Middle frontal gyrus (tissue), 1 donor: ENCODE data around the gene C16orf82.
"Not testable (repeated sequence)": the region's sequence is repeated elsewhere in the genome, so short reads cannot be mapped to it uniquely, and the experiment has no call there.

Source experiments
- DNase-seq: peaks from one replicate; pipeline ENCODE4 v3.0.0-alpha.2; 2015; ENCODE audit warnings: low spot score; ENCODE audit errors: extremely low spot score

C16orf82 gene

DNA sequence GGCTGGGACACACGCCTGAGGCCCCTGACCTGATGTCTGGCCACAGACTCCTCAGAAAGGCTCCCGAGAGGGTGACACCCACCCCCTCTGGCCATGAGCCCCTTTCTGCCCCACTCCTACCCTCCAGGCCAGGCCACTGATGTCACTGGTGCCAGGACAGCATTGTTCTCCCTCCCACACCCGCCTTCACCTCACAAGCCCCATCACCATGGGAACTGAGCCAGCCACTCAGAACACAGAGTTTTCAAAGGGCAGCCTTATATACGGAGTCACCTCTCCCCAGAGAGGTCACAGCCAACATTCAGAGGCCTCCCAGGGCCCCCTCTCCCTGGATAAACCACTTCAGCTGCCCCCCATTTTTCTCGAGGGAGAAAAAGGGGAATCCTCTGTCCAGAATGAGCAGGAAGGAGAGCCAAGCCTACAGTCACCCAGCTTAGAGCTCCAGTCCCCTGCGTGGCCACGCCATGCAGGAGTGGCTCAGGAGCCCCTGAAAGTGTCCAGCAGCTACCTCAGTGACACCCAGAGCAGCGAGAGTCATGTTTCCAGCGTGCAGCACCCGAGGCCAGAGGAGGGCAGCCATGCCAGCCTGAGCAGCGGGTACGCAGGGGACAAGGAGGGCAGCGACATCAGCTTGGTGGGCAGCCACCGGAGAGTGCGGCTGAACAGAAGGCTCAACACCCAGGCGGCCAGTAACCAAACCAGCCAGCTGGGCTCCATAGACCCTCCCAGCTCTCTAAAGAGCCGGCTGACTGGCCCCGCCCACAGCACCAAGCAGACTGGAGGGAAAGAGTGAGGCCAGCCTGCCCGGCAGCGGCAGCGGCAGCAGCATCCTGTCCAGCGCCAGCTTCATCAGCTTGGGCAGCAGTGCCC lies at the start of gene C16orf82:
C16orf82 (plus strand) TSS at position 260 of the 870 bp plus-strand sequence.
- DNase-seq = no peak

DNA sequence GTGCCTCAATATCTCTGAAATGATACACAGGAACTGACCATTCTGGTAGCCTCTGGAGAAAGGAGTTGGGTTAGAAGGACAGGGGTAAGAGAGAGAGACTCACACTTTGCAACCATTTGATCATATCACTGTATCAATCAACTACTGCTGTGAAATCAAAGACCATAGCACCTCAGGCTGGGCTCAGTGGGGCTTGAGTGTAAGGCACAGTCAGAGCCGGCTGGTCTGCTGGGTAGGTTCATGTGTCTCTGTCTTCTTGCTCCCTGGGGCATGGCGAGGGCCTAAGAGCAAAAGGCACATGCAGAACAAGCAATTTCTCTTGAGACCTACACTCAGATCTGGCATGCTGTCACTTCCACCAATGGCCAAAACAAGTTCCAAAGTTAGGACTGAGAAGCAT lies 46.7 kb upstream of the C16orf82 start:
- DNase-seq = no peak

DNA sequence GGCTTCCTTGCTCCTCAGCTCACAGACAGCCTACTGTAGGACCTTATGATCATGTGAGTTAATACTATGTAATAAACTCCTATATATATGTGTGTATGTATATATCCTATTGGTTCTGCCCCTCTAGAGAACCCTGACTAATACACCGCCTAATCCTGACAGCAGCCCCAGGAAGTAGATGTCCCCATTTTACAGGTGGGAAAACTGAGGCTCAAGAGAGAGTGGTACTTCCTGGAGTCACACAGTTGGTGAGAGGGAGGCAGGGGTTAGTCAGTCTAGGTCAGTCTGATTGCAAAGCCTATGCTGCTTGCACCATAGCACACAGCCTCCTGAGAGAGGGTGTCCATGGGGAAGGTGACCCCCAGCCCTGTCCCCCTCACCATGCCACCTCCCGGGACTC lies 42.7 kb upstream of the C16orf82 start:
- DNase-seq = no peak

DNA sequence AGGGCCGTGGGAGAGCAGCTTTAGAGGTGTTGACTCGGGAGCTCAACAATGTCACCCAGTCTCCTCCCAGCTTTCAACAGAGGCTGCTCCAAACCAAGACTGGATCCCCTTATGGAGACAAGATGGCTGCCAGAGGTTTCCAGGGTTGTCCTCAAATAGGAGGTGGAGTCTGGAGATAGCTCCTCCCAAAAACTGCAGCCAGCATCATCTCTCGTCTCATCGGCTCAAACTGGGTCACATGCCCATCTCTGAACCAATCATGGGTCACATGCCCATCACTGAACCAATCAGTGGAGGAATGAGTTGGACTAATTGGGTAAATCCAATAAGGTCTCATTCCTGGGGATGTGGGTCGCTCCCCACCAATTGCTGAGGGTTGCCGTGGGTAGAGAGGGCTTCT lies 41.1 kb upstream of the C16orf82 start:
- DNase-seq = no peak

DNA sequence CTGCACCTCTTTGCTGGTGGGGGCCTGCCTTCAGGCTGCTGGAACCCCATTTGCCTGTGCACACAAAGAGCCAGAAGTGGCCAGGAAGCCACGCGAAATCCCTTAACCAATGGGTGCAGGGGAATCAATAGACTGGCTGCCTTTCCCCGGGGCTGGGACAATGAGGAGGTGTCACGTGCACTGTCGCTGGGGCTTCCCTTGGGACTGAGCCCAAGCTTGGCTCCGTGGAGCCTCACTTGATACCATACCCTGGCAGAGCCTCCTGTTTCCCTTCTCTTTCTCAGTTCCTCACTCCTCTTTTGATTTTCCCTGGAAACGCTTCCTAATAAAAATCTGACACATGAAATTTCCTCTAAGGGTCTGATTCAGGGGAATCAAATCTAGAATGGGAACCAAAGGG lies 38.8 kb upstream of the C16orf82 start:
- no peak for DNase-seq

DNA sequence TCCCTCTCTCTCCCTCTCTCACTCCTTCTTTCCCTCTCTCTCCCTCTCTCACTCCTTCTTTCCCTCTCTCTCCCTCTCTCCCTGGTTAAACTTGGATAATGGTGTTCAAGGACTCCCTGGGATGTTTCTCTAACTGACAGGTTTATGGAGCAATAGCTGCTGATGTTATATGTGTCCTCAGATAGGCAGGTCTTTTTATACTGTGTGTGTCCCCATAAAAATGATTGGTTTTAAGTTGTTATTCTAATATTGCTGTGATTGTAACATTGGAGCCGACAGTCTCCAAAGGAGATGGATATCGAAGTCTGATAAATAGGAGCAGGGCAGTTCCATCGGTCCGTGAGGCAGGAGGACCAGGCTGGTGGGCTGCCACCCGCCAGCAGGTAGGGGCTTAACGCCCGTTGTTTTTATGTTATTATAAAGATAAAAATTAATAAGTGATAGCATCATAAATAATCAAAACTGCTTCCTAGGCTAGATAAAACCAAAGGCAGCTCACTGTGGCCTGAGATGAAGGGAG lies 38.1 kb upstream of the C16orf82 start:
- no peak for DNase-seq

DNA sequence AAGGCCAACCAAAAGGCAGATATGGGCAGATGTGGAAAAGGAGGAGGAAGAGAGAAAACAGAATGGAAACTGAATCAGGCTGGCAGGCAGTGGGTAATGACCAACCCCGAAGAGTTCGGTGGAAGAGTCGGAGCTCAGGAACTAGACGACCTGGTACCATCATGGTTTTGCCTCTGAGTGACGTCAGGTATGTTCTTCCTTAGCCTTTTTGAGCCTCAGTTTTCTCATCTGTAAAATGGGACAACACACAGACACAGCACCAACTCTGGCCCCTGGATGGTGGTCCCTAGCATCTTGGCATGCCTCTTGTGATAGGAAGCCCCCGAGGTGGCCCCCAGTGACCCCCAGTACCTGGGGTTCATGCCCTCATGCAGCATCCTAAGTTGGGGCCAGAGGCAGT lies 37.2 kb upstream of the C16orf82 start:
- no peak for DNase-seq

DNA sequence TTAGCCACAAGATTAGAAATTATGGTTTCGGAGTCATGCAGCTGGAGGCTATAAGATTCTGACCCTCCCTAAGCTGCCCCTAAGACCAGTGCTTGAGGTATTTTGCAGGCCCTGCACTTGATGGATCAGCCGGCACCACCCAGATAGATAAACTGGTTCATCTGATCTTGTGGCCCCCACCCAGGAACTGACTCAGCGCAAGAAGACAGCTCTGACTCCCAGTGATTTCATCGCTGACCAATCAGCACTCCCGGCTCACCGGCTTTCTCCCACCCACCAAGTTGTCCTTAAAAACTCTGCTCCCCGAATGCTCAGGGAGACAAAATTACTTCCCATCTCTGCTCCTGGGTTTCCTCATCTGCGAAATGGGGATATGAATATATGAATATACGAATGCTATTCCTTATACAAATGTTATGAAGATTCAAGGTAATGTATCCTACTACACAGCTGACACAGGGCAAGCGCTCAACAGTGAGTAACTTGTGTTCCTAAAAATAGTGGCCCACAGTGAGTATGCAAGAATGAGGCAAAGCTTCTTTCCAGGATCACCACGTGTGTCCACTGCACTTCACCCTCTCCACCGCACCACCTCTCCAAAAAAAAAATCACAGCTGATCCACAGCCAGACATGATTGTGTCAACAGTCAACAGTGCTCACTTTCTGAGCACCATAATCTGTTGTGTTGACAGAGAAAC lies 33.3 kb upstream of the C16orf82 start:
- DNase-seq = no peak

DNA sequence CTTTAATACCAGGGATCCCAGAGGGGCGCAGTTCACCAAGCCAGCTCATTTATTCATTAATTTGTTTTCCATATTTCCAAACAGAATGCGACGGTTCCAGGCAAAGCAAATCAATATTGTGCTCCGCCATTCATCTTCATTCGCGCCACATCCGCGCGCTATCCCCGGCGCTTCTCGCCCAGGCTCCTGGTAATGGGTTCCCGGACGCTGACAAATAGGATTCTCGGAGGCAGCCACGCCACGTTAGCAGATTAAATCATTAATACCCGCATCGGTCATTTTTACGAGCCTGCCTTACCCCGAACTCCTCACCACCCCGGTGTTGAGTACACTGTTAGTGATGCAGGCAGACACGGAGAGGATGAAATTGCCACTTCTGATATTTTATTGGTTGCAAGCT lies 26.0 kb upstream of the C16orf82 start:
- no peak for DNase-seq

DNA sequence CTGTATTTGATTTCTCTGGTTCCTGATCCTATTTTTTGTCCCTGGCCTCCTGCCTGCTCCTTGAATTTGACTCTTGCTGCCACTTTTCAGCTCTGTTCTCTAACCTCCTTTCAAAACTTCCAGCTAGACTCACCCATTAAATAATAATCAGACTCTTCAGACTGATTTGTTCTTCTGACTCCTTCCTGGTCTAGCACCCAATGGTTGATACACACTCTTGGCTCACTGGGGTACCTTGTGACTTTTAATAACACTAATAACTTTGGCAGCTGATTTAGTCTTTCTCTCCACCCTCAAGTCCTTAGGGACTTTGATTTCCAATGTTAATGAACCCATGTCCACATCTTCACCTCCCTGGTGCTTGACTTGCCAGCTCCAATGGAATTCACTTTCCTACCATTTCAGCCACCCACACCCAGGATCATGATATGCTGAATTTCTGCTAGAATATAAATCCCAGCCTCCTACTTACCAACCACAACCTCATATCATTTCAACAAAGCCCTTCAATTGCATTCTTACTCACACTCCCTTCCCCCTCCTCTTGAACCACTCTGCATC lies 19.7 kb upstream of the C16orf82 start:
- no peak for DNase-seq

DNA sequence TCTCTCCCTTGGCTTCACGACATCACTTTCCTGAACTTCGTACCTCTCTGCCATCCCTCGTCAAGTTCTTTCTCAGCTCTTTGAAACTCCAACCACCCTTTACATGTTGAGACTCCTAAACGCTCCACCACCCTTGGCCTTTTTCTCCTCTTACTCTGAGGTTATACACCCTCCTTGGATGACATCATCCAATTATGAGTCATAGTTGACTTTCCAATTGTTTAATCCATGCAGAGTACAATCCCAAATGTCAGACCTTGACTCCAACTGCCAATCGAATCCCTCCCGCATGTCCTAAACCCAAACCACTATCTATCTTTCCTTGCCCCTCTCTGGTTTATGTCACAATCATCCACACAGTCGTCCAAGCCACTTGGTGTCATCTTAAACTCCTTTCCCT lies 18.4 kb upstream of the C16orf82 start:
- no peak for DNase-seq

DNA sequence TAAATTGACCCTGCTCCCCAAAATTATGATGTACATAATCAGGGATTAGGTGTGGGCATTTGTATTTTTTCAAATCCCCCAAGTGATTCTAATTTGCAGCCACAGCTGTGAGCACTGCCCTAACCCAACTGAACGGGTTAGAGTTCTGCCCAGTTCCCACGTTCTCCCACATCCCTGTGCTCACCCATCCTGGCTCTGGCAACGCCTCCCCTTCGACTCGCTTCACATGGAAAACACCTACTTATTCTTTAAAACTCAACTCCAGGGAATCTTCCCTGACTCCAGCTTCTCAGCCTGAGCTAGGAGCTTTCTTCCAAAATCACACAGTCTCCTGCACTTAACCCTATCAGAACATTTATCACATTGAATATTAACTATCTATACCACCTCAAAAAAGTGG lies 17.6 kb upstream of the C16orf82 start:
- no peak for DNase-seq

DNA sequence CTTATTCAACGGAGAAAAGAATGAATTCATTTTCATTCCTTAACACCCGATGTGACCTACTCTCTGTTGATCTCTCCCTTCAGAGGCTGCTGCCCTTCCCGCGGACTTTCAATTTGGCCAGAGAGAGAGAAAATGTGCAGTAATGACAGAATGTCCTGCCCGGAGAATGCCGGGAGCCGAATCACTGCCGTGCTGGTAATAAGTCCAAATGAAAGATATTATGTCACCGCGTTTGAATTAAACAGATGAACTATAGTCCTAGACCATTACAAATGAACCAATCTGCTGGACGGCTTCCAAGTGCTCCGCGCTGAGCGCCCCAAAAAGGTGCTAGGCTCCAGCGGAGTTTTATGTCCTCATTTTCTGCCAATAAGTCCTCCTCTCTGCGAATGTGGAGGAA lies 14.7 kb upstream of the C16orf82 start:
- DNase-seq = no peak

DNA sequence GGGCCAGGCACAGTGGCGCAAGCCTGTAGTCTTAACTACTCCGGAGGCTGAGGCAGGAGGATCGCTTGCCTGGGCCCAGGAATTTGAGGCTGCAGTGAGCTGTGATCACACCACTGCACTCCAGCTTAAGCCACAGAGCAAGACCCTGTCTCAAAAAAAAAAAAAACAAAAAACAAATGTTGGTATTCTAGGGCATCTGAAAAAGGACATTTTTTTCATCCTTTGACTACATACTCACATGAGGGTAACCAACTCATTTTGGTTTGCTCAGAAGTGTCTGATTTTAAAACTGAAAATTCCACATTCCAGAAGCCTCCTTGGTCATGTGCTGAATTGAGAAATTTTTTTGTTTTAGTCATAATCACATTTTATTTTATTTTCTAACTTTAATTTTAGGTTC lies 12.7 kb upstream of the C16orf82 start:
- no peak for DNase-seq

DNA sequence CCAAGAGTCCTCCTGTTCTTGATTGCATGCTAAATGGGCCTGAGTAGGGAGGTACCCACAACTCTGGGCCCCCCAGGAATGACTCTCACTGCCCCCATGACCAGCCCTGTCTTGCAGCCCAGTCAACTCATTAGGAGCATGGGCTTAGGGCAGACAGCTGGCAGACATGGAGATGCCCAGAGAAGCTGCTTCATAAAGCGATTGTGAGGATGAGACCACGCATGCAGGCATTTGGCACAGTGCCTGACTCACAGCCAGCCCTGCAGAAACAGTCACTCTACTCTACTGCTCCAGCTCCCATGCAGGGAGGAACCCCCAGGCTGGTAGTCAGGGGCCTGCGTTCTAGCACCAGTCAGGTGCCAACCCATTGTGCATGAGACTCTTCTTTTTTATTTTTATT lies 8.4 kb upstream of the C16orf82 start:
- DNase-seq = no peak

DNA sequence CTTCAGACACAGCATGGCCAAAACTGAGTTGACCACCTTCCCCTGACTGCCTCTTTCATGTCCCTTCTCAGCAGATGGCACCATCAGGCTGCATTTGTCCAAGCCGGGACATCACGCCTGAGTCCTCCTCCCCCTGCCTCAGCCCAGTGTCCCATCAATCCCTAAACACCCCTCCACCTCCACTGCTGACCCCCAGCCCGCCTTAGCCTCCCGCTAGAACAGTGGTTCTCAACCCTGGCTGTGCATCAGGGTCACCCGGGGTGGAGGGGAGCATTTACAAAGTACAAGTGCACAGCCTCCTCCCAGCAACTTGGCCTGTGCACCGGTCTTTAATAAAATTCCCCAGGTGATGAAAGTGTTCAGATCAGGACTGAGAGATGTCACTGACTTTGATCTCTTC lies 4.0 kb downstream of the C16orf82 start:
- no peak for DNase-seq

DNA sequence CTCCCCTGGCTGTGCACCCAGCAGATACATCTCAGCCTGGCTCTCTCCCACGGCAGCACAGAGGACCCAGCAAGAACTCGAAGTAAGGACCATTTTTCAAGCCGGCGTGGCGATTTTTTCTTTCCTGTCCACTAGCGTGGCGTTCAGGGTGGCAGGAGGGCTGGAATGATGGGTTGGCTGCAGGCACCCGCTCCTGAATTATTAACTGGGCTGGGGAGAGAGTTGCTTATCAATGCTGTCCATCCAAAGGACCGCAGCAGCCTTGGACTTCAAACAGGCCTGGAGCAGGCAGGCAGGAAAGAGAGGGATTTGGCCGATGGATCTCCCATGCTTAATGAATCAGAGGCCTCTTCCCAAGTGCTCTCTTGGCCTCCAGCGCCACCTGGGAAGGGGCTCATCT lies 7.0 kb downstream of the C16orf82 start:
- no peak for DNase-seq

DNA sequence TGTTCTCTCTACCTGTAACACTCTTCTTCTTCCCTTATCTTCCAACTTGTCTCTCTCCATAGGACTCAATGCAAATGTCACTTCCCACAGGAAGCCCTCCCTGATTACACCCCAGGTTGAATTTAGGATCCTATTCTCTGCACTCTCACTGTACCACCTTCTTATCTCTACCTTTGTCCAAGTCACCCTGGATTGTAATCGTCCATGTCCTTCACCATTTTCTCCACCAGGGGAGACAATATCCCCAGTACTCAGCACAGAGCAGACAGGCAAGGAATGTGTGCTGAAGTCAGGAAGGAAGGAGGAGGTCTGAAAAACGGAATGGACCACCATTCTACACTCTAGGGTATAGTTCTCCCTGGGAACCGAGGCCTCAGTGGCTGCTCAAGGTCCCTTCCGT lies 14.2 kb downstream of the C16orf82 start:
- no peak for DNase-seq

DNA sequence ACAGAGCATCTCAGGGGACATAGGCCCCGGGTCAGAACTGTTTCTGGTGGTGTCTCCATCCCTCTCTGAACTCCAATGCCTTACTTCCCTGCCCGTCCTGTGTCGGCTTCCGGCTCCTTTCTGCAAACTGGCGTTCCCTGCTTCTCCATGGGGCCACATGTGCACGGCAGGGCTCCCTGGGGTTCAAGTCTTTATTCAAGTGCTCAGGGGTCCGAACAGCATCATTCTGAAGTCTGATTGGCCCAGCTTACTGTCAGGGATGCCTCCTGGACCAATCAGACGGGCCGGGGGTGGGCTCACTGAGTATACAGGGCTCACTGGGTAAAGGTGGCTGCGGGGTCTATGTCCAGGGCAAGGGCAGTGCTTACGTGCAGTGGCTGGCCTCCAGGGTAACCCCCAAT lies 17.1 kb downstream of the C16orf82 start:
- no peak for DNase-seq

DNA sequence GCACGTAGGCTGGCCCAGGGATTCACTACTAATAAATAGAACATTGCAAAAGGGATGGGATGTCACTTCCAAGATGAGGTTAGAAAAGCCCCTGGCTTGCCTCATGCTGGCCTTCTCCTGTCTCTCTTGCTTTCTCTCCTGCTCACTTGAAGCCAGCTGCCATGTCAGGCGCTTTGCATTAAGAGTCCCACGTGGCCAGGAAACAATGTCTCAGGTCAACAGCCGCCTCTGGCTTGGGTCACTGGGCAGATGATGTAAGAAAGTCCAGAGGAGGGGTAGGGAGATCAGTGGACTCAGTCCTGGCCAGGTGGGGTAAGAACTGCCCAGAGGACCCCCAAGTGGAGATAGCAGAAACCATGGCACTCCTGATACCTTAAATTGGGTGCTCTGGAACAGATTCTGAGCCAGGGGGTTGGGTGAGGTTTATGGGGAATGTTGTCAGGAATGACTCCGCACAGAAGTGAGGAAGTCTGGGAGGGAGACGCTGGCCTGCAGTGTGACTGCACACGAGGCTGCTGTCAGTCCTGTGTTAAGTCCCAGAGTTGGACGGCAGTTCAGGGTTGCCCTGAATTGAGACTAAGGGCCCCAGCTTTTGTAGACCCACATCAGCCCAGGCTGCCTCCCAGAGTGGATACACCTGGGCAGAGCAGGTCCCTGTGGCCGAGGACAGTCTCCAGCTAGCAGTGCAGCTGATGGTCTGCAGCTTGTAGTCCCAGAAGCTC lies 17.7 kb downstream of the C16orf82 start:
- DNase-seq = no peak

DNA sequence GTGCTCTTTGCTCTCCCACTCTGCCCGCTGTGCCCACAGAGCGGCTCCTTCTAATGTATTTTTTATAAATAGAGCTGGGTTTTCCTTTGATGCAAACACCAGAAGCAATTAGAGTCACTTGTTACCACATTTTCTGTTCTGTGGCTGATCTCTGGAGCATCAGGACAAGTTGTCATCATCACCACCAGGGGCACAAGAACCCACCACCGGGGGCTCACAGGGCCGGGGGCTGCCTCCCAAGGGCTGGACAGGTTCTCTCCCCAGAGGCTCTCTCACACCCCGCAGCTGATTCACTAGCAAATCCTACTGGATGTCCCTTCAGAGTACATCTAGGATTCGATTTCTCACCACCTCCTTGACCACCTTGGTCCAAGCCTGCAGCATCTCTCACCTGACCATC lies 18.5 kb downstream of the C16orf82 start:
- DNase-seq = no peak

DNA sequence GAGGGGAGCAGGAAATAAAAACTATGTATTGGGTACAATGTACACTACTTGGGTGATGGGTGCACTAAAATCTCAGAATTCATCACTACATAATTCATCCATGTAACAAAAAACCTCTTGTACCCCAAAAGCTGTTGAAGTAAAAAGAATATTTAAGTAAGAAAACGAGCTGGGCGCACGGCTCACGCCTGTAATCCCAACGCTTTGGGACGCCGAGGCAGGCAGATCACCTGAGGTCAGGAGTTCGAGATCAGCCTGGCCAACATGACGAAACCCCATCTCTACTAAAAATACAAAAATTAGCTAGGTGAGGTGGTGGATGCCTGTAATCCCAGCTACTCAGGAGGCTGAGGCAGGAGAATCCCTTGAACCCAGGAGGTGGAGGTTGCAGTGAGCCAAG lies 19.3 kb downstream of the C16orf82 start:
- not testable (repeated sequence) for DNase-seq
